Breast epithelium (tissue), 4 donors: ENCODE results near the gene ZNF497. TPM values are rescaled to one million over a fixed set of nuclear protein-coding genes. Genes with fewer than 3 reads are reported as not detected.

Source experiments
- DNase-seq, 2 donors: peaks; one replicate each; pipeline ENCODE4 v3.0.0-alpha.2; 2019; ENCODE audit warnings: low spot score in 2 of 2
- H3K27ac ChIP-seq, 2 donors: fragments of 200-600 bp; sonication (generic) in 1 of 2; one replicate each; pipeline ENCODE4 v1.5.1; 2016 to 2019; ENCODE audit warnings: mild to moderate bottlenecking in 1 of 2
- H3K27me3 ChIP-seq, 2 donors: fragments of 200-600 bp; sonication (generic) in 1 of 2; one replicate each; pipeline versions ENCODE4 v1.5.1 to v1.6.0; 2017 to 2019; ENCODE audit warnings: control low read depth in 1 of 2, mild to moderate bottlenecking in 1 of 2
- H3K36me3 ChIP-seq: fragments of 200-600 bp; one replicate; pipeline ENCODE4 v1.5.1; 2019
- H3K4me1 ChIP-seq, 2 donors: fragments of 200-600 bp; sonication (generic); one replicate each; pipeline ENCODE4 v1.5.1; 2016 to 2019; ENCODE audit warnings: control low read depth in 1 of 2
- H3K4me3 ChIP-seq, 3 donors: fragments of 200-600 bp; sonication (generic); 1 replicate in 2 of 3; 2 replicates in 1 of 3; pipeline ENCODE4 v1.5.1; 2016 to 2019; ENCODE audit warnings: mild to moderate bottlenecking in 3 of 3, moderate library complexity in 2 of 3
- H3K9me3 ChIP-seq, 2 donors: fragments of 200-600 bp; sonication (generic) in 1 of 2; one replicate each; pipeline ENCODE4 v1.5.1; 2016 to 2019; ENCODE audit warnings: control low read depth in 1 of 2
- POLR2A ChIP-seq: fragments of 450-650 bp; IDR thresholded peaks from one replicate; pipeline ENCODE4 v1.6.1; 2016; ENCODE audit warnings: antibody characterized with exemption, mild to moderate bottlenecking, moderate library complexity
- POLR2AphosphoS5 ChIP-seq, 3 donors: sonication (generic); formaldehyde crosslinking; IDR thresholded peaks; one replicate each; pipeline ENCODE4 v1.6.1; 2017; ENCODE audit warnings: antibody characterized with exemption in 3 of 3
- intact Hi-C: fragments of 100-400 bp; cut with DNase I; formaldehyde crosslinking; loops from one replicate; pipeline ENCODE4 v1.15.1; 2023; ENCODE audit warnings: low total_unique reads
- total RNA-seq, 3 donors: library from RNA; depleted of rRNA; stranded (reverse); fragments of >200 nt; gene quantifications; one replicate each; pipeline ENCODE4 v1.1.0, GENCODE V29; 2016
- TF ChIP-seq, protein P1 (sequence below), 3 donors: fragments of 450-650 bp; IDR thresholded peaks; one replicate each; pipeline ENCODE4 v1.5.1; 2016 to 2017; ENCODE audit warnings: antibody characterized with exemption in 3 of 3, mild to moderate bottlenecking in 3 of 3, moderate library complexity in 3 of 3

ZNF497 gene
- total RNA-seq, 3 donors from 2014 or later, result 0.80 to 5.3 (median 3.6) TPM

DNA sequence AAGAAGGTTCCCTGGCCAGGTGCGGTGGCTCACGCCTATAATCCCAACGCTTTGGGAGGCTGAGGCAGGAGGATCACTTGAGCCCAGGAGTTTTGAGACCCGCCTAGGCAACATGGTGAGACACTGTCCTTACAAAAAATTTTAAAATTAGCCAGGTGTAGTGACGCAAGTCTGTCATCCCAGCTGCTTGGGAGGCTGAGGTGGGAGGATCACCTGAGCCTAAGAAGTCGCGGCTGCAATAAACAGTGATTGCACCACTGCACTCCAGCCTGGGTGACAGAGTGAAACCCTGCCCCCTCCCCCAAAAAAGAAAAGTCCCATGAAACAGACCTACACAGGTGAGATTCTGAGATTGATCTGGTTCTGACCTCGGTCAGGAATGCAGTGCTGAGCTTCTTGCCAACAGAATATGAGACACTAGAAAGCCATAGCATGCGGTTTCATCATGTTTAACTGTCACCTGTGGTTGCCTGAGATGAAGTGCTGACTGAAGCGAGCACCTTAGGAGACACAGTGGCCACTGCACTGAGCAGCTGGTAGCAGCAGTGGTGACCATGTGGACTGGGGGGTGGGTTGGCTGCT lies 7.2 kb downstream of the ZNF497 start:
- peak overlapping the region in 1 of 3 donors; percentile 42 for H3K4me3 ChIP-seq
- no peak overlapping the region for H3K27ac ChIP-seq
- TF ChIP-seq, protein P1, sequence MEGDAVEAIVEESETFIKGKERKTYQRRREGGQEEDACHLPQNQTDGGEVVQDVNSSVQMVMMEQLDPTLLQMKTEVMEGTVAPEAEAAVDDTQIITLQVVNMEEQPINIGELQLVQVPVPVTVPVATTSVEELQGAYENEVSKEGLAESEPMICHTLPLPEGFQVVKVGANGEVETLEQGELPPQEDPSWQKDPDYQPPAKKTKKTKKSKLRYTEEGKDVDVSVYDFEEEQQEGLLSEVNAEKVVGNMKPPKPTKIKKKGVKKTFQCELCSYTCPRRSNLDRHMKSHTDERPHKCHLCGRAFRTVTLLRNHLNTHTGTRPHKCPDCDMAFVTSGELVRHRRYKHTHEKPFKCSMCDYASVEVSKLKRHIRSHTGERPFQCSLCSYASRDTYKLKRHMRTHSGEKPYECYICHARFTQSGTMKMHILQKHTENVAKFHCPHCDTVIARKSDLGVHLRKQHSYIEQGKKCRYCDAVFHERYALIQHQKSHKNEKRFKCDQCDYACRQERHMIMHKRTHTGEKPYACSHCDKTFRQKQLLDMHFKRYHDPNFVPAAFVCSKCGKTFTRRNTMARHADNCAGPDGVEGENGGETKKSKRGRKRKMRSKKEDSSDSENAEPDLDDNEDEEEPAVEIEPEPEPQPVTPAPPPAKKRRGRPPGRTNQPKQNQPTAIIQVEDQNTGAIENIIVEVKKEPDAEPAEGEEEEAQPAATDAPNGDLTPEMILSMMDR (IDR thresholded peaks at IDR 0.05), result no peak
- TF ChIP-seq POLR2AphosphoS5 (IDR thresholded peaks at IDR 0.05) (no peak), POLR2A (no peak)
- no peaks in the 10 kb centered on the region for H3K4me1 ChIP-seq
- no peak for DNase-seq
- no peaks in the 10 kb centered on the region for H3K36me3 ChIP-seq
- intact Hi-C loops, result no loop called here
- H3K9me3 ChIP-seq, result no peaks in the 10 kb centered on the region
- no peaks in the 10 kb centered on the region for H3K27me3 ChIP-seq

DNA sequence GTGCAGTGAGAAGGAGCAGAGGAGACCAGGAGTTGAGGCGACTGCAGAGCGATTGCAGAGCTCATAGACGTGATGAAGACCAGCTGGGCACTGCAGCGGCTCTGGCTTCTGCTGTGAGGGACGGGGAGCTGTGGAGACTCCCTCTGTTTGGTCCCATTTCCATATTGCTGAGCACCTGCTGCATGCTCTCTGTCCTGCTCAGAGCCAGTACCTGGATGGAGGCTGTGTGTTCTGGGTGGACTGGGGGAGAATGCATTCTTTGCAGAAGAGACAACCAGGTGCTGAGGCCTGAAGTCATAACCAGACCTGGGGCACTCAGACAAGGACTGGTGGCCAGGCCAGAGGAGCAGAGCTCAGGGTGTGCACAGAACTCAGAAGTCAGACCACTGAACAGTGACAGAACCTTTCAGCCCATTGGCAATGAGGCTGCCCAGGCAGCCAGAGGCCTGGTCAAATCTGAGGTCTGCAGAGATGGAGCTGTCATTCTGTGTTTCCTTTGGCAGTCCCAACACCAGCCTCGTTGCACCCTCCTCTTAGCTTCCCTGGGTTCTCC lies 8.0 kb downstream of the ZNF497 start:
- H3K27ac ChIP-seq, result no peak overlapping the region
- TF ChIP-seq POLR2A, result no peak
- TF ChIP-seq, protein P1 (IDR thresholded peaks at IDR 0.05), result no peak
- no peak for TF ChIP-seq POLR2AphosphoS5 (IDR thresholded peaks at IDR 0.05)
- intact Hi-C loops, result no loop called here
- no peaks in the 10 kb centered on the region for H3K9me3 ChIP-seq
- H3K36me3 ChIP-seq, result no peaks in the 10 kb centered on the region
- H3K4me1 ChIP-seq, result no peaks in the 10 kb centered on the region
- no peak for DNase-seq
- H3K27me3 ChIP-seq, result no peaks in the 10 kb centered on the region
- H3K4me3 ChIP-seq, result no peak overlapping the region

DNA sequence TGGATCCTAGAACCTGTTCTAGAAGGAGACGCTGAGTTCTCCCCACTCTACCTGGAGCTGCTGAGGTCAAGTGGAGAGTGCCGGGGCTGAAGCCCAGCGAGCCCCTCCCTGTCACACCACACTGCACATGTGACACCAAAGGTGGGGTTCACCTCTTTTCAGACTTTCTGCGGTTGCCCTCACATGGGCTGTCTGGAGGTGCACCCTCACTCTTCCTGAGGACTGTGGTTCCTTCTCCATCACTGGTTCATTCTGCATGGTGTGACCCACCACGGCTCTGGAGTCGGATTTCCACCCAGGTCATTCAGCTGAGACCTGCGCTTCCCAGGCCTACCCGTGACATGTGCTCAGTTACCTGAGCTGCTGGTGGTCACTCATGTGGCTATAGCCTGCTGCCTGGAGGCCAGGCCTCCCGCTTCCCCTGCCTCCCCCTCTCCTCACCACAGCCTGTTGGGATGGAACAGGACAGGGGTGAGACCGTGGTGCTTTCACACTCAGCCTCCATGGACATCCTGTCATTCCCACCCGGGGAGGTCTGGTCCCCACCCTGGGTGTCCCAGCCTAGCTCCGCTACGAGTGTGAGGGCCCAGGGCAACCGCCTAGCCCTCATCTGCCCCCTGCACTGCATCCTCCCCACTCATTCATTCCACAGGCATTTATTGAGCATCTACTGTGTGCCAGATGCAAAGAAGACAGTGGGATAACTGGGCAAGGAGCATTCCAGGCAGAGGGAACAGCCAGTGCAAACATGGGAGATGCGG lies 8.7 kb downstream of the ZNF497 start:
- TF ChIP-seq POLR2AphosphoS5 (IDR thresholded peaks at IDR 0.05) (no peak), POLR2A (no peak)
- TF ChIP-seq, protein P1 (IDR thresholded peaks at IDR 0.05), result no peak
- H3K4me3 ChIP-seq, result no peak overlapping the region
- intact Hi-C loops, result no loop called here
- no peak for DNase-seq
- no peaks in the 10 kb centered on the region for H3K27me3 ChIP-seq
- no peak overlapping the region for H3K27ac ChIP-seq
- no peaks in the 10 kb centered on the region for H3K9me3 ChIP-seq
- H3K4me1 ChIP-seq, result no peaks in the 10 kb centered on the region
- no peaks in the 10 kb centered on the region for H3K36me3 ChIP-seq

DNA sequence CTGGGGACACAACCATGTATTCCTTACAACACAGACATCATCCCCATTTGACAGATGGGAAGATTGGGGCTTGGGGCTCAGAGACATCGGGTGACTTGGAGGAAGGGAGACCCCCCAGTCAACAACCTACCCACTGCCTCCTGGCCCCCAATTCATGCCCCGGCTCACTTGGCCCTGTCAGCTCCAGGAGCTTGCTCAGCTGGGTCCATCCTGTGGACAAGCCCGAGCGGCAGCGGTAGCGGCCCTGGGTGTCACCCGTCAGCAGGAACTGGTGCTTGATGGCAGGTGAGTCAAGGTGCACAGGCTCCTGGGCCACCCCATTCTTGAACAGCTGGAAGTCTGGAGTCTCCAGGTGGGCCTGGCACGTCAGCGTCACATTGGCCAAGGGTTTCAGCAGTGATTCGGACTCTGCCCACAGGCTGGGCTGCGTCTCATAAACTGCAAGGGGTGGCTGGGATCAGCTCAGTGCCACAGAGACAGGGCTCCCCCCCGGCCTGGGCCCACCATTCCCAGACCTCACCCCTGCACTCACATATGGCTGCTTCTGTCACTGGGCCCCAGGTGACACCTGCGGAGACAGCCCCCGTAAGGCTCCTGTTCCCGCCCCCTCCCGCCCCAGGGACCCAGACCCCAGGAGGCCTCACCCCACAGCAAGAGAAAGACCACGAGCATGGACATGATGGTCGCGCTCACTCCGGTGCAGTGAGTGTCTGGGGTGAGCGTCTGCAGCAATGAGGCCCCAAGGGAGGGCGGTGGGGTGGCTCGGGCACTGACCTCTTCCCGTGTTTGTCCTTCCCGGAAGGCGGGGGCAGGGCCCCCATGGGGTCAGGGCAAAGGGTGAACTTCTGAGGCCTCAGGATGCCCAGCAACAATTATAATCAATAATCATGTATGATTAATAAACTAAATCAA lies 9.5 kb downstream of the ZNF497 start, which contains the start of gene A1BG:
TSS of gene A1BG (minus strand) at position 733 of the 912 bp plus-strand sequence. CDS start at position 678, 55 bp downstream.
- Histone ChIP-seq H3K27me3 (no peaks in the 10 kb centered on the region), H3K4me1 (no peaks in the 10 kb centered on the region), H3K9me3 (no peaks in the 10 kb centered on the region), H3K36me3 (no peaks in the 10 kb centered on the region), H3K27ac (no peak within 1 kb of the TSS), H3K4me3 (no peak within 1 kb of the TSS)
- TF ChIP-seq POLR2A (no peak), POLR2AphosphoS5 (IDR thresholded peaks at IDR 0.05) (no peak)
- TF ChIP-seq, protein P1 (IDR thresholded peaks at IDR 0.05), result no peak
- intact Hi-C loops, result no loop called here
- DNase-seq, result no peak
